HepG2 (cell line): ENCODE data around the gene HSF4.

Experiments
- DPF2 ChIP-seq: sonication (generic); formaldehyde crosslinking; IDR thresholded peaks from 2 replicates; pipeline ENCODE4 v1.4.0; 2020; ENCODE audit warnings: mild to moderate bottlenecking, low read depth, missing genetic modification reagents, borderline replicate concordance
- ETS1 ChIP-seq: sonication (generic); formaldehyde crosslinking; IDR thresholded peaks from 2 replicates; pipeline ENCODE4 v1.4.0; 2020; ENCODE audit warnings: missing genetic modification reagents
- HNRNPUL1 ChIP-seq: fragments of 200-400 bp; formaldehyde crosslinking; IDR thresholded peaks from 2 replicates; pipeline ENCODE4 v1.6.1; 2017; ENCODE audit warnings: low read depth, mild to moderate bottlenecking, low read length, moderate library complexity
- JUN ChIP-seq: sonication (generic); formaldehyde crosslinking; IDR thresholded peaks from 2 replicates; pipeline ENCODE4 v1.4.0; 2020; ENCODE audit warnings: mild to moderate bottlenecking, missing genetic modification reagents
- TAF1 ChIP-seq: sonication (generic); formaldehyde crosslinking; IDR thresholded peaks from 2 replicates; pipeline ENCODE4 v1.4.0; 2020; ENCODE audit warnings: missing genetic modification reagents

- TF ChIP-seq TAF1 (CRISPR knock-in tag): no peak
- no peak for TF ChIP-seq DPF2
- TF ChIP-seq JUN (CRISPR knock-in tag): no peak
- no peak for TF ChIP-seq ETS1 (CRISPR knock-in tag)
- no peak for TF ChIP-seq HNRNPUL1
Measured at GRCh38 chr16:67206838-67207248, 42.3 kb downstream of the HSF4 start.
